ENCODE measurements around the gene EXOC2.
"Not testable (repeated sequence)": the region's sequence is repeated elsewhere in the genome, so short reads cannot be mapped to it uniquely, and the experiment has no call there.

EXOC2 gene

DNA sequence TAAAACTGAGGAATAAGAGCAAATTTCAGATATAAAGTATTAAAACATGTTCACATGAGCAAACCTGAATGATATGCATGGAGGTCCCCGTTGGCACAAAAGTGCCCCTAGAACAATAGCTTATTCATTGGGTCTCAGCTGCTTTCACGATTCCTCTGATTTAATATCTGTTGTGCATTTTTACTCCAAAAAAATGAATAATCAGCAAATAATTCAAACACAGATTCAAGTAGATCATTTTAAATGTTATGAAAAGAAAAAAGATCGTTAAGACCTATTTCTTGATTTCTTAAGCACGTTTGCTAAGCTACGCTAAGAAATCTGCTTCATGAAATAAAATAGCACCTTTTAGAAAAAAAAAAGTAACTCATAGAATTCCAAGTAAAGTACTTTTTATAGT, 57.7 kb downstream of the EXOC2 start:
- DNase-seq (ENCODE audit: low read depth in 2 of 2) = no peak

DNA sequence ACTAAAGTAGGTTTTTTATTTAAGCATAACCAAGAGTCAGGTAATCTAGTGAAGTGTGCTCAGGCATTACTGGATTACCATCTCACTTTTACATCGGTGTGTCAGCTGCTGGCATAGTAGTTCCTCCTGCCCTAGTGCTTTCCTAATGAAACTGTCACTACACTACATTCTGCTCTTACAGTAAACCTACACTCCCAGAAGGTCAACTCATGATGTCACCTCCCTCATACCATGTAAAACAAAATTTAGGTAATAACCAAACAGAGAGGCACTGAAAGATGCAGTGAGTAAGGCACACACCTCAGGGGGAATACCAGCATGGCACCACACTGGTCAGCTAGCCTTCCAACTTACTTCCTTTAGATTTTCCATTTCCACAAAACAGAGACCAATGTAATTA, 59.3 kb downstream of the EXOC2 start:
- no peak for DNase-seq (ENCODE audit: low read depth in 2 of 2)

DNA sequence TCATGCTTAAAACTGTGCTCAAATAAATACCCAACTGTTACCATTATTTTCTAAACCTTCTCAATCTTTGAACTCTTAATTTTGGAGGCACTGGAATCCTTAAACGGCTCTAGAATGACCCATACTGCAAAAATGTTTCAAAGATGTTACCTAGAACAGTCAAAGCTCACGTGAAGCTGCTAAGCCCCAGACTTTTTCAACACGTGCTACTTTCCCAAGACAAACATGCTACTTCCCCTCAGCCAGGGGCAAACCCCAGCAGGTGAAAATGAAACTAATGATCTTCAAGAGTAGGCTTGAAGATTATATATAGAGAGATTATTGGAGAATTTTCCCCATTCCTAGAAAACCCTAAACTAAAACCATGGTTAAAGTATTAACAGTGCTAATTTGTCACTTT, 64.2 kb downstream of the EXOC2 start:
- DNase-seq (ENCODE audit: low read depth in 2 of 2) = no peak

DNA sequence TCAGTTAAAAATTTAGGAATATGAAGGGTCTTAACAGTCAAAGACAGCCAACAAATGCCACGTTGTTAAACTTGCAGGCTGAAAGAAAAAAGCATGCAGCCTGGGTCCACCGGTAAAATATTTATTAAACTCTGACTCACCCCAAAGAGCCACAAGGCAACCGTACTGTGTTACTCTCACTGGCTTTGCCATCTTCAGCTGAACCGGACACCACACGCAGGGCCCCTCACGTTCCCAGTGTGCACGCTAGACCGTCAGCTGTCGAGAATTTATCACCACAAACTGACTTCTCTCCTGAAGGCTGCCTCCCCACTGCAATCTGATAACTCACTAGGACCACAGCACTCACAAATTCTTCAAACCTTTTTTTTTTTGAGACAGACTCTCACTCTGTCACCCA, 66.7 kb downstream of the EXOC2 start:
- DNase-seq (ENCODE audit: low read depth in 2 of 2) = no peak

DNA sequence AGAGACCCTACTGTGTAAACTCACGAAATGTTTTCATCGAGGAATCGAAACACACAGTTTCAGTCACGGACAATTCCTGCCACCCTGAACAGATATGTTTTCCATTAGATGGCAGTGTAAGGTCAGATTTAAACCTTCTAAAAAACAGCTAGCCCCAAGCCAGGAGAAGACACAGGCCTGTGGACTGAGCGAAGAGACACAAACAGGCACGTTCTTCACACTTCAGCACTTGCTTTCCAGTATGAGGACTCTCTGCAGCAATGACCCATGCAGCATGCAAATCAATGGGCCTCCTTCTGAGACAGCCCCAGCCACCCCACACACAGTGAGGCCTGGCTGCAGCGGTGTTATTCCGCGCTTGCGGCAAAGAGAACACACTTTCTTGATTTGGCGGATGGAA, 68.0 kb downstream of the EXOC2 start:
- DNase-seq (ENCODE audit: low read depth in 2 of 2) = no peak

DNA sequence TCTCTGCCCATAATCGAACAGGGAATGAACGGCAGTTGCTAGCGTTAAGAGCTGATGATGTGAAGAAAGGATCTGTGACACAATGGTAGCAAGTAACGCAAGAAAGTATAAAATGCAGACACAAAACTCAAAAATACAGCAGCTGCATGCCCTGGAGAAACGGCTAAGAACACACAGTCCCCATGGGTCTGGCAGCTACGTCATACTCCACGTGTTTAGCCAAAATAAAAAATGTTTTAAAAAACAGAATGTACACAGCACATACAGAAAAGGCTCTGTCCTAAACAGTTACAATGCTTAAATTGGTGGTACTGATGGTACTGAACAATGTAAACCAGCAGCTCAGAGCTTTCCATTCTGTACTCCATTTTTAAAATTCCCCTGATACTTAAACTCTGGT, 70.5 kb downstream of the EXOC2 start:
- DNase-seq (ENCODE audit: low read depth in 2 of 2) = no peak

DNA sequence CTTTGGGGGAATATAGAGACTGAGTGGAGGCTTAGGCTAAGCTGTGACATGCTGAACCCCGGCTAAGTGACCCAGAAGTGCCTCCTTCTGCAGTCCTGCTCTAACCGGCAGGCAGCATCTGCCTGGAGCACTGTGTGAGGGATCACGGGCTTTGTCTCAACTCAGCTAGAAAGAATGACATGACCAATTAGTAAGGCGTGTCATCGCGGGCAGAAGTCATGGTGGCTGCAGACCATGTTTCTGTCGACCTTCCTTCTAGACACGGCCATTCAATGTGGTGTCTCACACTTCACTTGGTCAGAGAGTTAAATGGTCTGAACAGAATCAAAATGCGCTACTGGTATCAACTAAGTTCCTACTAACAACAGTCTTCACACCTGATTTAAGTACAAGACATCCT, 71.0 kb downstream of the EXOC2 start:
- no peak for DNase-seq (ENCODE audit: low read depth in 2 of 2)

DNA sequence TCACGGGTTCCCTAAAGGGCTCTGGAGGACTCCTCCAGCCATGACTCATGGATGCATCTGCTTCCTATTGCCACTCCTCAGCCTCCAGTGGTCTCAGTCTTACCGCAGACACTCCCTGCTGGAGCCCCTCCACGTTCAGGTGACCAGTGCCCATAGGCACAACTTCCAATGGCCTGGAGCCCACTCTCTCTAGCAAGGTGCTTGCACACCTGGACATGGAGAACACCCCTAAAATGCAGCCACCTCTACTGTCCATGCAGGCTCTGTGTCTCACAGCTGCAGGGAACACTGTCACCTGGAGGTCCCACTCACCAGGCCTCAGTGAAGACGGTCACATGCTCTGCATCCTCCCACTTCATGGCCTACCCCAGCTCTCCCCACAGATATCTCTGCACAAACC, 72.0 kb downstream of the EXOC2 start:
- no peak for DNase-seq (ENCODE audit: low read depth in 2 of 2)

DNA sequence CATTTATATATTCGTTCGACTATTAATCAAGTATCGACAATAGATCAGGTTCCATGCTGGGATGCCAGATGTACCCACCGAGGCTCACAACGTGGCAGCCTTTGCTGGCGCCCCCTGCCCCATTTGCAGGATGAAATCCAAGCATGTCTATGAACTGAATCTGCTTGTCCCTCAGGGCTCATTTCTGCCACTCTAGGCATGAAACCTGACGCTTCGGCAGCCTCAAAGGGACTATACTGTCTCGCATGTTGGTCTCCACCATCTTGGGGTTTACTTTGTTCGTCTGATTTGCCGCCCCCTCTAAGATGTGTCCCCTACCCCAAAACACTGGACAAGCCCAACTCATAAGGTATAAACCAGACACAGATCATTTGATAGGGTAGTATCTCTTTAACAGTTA, 72.8 kb downstream of the EXOC2 start:
- DNase-seq (ENCODE audit: low read depth in 2 of 2) = no peak

DNA sequence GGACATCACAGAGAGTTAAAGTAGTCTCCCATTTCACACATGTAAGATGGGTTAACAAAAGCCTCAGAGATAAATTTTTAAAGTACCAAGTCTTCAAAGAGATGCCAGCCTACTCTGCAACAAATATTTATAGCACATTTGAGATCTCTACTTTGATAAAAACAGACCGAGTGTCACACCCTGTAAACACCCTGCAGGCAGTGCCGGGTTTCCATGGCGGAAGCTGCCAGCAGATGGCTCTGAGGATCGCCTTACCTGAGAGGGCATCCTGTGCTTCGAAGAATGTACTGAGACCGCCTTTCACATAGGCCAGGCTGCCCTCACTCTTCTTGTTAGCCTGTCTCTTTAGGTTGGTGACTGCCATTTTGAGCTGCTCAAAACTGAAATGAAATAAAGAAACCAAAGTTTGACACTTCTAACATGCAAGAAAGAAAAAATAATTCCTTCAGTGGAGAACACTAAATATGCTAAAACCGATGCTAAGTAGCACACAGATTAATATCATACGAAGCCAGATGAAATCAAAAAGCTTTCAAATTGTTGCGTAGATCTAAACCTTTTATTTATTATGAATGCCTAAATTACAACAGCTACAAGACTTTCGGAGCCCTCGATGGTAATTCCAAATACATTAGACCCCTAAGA, 75.4 kb downstream of the EXOC2 start:
- DNase-seq (ENCODE audit: low read depth in 2 of 2) = no peak

DNA sequence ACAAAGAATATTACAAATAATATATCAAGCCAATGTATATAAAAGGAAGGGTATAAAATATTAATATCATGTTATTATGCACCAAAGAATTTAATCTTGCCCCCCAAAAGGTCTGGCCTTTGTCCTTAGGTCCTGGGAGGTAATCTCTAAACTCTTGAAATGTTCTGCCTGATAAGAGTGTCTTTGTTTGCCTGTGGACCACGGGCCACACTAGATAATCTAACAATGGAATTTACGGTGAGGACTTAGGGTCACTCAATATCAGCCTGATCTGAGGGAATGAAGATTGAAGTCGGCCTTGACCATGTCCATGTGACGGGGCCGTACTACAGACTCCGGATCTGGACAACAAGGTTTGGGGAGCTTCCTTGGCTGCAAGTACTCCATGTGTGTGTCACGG, 79.0 kb downstream of the EXOC2 start:
- DNase-seq (ENCODE audit: low read depth in 2 of 2) = no peak

DNA sequence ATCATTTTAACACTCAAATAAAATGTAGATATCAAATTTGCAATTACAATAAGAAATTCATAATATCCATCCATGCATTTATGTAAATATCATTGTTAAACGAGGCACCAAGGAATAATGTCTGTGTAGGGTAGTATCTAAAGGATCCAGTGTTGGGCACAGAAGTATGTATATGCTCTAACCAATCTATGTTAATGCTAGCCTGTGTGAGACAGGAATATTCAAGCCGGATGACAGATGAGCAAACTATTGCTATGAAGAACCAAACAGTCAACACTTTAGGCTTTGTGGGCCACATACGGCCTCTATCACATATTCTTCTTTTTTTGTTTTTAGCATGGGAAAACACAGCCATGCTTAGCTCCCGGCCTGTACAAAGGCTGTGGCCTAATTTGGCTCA, 81.0 kb downstream of the EXOC2 start:
- DNase-seq (ENCODE audit: low read depth in 2 of 2) = no peak

DNA sequence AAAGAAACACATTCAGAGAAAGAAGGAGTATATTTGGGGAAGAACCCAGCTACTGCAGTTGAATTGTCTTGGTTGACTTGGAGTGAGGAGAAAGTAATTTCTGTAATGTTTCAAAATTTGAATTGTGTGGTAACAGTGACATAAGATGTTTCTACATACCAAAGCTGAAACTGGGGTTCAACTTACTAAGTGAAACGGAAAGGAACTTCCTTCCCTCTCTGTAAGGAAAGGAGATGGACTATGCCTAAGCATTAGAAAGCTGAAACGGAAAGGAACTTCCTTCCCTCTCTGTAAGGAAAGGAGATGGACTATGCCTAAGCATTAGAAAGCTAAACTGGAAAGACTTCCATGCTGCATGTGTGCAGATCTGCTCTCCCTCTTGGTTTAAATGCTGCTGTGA, 82.1 kb downstream of the EXOC2 start:
- DNase-seq (ENCODE audit: low read depth in 2 of 2) = no peak

DNA sequence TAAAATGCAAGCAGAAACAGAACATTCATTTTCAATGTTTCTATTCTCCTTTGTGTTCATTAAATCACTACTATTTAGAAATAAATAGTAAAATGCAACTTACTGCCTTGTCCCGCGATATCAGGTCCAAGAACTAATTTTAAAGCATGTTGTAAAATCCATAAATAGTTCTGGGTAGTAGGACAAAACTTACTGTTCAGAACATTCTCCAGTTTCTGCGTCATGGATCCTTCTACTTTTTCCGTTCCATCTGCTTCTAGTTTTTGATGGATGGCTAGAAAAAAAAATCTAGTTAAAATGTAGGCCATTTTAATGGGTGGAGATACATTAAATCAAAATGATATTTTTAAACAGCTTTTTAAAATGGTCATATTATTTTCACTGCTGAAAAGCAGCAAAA, 83.0 kb downstream of the EXOC2 start:
- DNase-seq (ENCODE audit: low read depth in 2 of 2) = no peak

DNA sequence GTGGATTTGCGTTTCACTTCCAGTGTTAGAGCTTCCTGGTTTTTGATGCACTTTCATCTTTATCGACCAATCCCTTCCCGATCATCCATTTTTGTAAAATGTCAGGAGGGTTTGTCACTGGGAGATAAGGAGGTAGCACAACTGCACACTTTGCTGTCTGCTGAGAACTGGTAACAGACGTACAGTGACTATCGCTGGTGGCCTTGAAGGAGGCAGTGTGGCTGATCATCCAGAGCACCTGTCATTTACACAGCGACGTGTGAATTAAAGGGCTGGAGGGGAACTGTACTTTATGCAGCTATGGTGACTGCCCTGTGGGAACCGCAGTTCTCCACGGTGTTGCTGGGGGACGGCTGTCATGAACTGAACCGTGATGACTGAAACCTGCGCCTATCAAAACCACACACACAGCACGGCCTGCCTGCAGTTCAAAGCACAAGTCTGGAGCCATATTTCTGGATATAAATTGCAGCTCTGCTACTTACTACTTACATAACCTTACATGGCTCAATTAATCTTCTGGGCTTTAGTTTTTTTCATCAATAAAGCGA, 86.0 kb downstream of the EXOC2 start:
- DNase-seq (ENCODE audit: low read depth in 2 of 2) = no peak

DNA sequence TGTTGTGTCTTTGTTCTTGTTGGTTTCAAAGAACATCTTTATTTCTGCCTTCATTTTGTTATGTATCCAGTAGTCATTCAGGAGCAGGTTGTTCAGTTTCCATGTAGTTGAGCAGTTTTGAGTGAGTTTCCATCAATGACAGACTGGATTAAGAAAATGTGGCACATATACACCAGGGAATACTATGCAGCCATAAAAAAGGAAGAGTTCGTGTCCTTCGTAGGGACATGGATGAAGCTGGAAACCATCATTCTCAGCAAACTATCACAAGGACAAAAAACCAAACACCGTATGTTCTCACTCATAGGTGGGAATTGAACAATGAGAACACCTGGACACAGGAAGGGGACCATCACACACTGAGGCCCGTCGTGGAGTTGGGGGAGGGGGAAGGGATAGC, 87.0 kb downstream of the EXOC2 start:
- DNase-seq (ENCODE audit: low read depth in 2 of 2) = not testable (repeated sequence)

DNA sequence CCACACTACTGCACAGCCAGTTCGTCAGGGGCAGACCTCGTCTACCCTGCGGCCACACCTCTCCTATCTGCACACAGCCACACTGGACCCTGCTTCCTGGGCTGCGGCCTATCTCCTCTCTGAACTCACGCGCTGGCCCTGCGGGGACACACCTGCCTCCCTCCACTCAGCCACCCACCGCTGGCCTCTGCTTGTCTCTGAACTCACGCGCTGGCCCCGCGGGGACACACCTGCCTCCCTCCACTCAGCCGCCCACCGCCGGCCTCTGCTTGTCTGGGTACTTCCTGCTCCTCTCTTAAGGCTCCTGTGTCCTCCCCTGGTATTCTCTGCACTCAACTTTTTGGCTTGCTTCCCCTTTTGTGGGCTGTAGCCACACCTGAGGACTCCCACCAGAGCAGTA, 88.4 kb downstream of the EXOC2 start:
- no peak for DNase-seq (ENCODE audit: low read depth in 2 of 2)

DNA sequence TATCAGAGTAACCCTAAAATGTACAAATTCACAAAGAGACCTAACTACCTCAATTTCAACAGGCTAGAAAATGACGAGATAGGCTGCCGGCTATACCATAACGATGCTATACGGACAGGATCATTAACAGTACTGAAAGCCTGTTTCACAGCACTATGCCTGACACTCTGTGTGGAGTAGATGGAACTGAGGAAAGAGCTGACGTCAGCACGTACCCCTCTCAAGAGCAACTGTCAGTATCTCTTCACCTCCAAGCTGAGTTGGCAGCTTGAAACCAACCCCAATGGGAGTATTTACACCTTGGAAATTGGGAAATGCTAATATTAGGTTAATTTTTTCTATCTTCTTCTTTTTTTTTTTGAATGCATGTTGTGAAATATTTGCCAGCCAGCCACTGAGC, 89.7 kb downstream of the EXOC2 start:
- no peak for DNase-seq (ENCODE audit: low read depth in 2 of 2)

DNA sequence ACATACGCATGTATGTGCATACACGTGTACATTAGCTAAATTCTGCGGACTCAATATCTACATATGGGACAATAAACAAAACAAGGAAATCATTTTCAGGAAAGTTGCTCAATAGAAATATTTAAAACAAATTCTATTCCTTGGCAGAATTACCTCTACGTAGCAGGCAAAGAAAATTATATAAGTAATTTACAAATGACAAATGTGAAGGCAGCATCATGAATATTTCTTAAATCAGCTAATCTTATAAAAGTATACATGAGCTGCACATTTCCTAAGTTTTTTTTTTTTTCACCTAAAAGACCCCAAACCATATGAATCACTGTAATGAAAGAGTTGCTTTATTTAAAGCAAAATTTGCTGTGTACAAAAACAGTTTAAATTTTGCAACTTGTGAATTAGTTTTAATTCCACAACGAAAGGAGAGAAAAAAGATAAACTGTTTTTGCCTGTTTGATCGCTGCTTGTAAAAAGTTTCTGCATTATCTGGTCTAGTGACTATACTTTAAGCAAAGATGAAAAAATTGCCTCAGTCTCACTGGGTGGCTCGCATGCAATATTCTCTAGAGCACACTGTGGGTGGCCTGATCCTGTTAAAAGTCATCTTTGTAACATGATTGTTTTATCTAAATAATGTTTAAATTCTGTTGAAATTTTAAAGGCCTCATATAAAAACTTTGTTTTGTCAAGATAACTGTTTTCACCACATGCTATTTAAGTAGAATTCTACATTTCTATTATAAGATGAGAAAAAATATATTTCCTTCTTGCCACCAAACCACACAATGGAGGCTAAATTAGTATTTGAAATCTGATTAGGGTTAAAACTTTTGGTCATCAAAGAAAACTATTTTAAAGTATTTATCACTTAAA, 93.1 kb downstream of the EXOC2 start:
- no peak for DNase-seq (ENCODE audit: low read depth in 2 of 2)

DNA sequence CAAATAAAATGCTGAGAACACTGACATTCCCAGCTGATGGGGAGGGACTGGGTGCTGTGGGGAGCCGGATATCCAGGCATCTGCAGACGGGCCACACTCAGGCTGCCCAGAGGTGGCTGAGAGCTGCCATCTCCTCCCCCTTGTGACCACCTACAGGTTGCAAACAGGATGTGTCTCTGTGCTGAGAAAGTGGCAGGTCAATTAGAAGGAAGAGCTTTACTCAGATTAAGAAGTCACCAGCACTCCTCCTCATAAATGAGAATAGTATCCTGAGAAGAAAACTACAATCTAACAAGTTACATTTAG, 99.1 kb downstream of the EXOC2 start:
- no peak for DNase-seq (ENCODE audit: low read depth in 2 of 2)

DNA sequence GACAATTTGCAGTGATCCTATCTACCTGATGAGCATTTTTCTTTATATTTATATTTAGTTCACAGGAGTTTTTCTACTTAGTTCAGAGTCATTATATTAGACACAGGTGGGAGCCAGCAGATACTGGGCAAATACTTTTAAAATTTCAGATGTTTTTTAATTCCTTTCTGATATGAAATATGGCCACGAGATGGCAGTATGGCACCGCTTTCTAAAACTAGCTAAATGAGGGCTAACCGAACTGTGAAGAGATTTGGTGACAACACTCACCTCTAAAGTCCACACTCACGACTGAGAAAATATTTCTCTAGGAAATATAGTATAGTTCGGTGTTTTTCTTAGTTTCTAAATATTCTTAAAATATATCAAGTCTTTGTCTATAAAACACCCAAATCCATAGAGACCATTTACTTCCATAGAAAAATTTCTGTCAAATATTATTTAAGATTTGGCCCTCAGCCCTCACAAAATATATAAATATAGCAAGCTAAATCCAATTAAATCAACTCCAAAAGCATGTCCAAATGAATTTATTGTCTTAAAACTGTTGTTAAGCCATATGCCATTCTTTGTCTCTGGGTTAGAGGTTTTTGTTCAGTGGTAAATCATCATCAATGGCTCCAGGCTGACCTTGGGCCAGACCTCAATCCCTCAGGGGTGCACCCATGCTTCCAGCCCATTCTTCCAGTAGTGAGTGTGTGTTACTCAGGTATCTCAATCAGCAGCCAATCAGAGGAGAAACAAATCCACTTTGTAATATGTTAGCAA, 99.6 kb downstream of the EXOC2 start:
- DNase-seq (ENCODE audit: low read depth in 2 of 2) = peak; percentile 30 to 38

DNA sequence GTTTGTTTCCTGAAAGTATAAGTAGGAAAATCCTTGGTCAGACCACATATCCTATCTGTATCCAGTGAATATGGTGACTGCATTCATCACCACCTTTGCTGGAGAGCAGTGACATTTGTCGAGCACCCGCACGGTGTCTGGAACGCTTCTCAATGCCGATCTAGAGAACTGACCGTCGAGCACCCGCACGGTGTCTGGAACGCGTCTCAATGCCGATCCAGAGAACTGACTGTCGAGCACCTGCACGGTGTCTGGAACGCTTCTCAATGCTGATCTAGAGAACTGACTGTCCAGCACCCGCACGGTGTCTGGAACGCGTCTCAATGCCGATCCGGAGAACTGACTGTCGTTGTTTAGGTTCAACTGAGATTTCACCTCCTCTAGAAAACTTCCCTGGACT, 103.8 kb downstream of the EXOC2 start:
- no peak for DNase-seq (ENCODE audit: low read depth in 2 of 2)

DNA sequence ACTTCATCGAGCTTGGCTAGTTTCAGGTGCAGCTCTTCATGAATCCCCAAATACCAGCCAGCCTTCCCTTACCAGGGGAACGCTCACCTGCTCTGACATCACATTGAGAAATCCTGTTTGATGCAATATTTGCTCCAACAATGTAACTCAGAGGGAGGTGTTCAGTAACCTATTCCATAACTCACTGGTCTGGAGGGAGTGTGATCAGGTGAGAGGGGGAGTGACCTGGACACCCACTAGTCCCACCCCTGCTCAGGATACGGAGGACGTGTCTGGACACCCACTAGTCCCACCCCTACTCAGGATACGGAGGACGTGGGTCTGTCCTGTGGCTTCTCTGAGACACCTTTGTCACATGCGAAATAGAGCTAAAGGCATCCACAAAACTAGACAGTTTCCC, 106.4 kb downstream of the EXOC2 start:
- no peak for DNase-seq (ENCODE audit: low read depth in 2 of 2)
